ENCODE data around the gene CAPN11. TPM values are rescaled to one million over a fixed set of nuclear protein-coding genes. Genes with fewer than 3 reads are reported as not detected.
"Not testable (repeated sequence)": the region's sequence is repeated elsewhere in the genome, so short reads cannot be mapped to it uniquely, and the experiment has no call there.

CAPN11 gene
- total RNA-seq, 2 experiments from 2014 or later = not detected

GRCh38 chr6:44193307-44193910, 34.8 kb downstream of the CAPN11 start:
- H3K4me3 ChIP-seq (ENCODE audit: low read depth, low read length, poor library complexity, severe bottlenecking) = no peak overlapping the region
- no peaks in the 10 kb centered on the region for H3K9me3 ChIP-seq (ENCODE audit: low read length)
- no peaks in the 10 kb centered on the region for H3K36me3 ChIP-seq (ENCODE audit: insufficient read depth, low read length)
- no peaks in the 10 kb centered on the region for H3K4me1 ChIP-seq (ENCODE audit: insufficient read depth, low read length, poor library complexity, severe bottlenecking)
- H3K4me2 ChIP-seq (ENCODE audit: low read length) = no peak overlapping the region
- H3K27ac ChIP-seq (ENCODE audit: low read depth, low read length, poor library complexity, severe bottlenecking) = no peak overlapping the region
- H3K9me2 ChIP-seq (ENCODE audit: insufficient read depth, low read length) = no peaks in the 10 kb centered on the region
- H4K20me1 ChIP-seq (ENCODE audit: insufficient read depth, low read length) = no peaks in the 10 kb centered on the region
- H3K79me2 ChIP-seq (ENCODE audit: insufficient read depth, low read depth, low read length) = no peaks in the 10 kb centered on the region
- H2AFZ ChIP-seq (ENCODE audit: low read length) = no peak overlapping the region
- no TSS peak for BruUV-seq (replicated peaks)
- no peak for DNase-seq (ENCODE audit: low spot score)
- intact Hi-C loops (cut with micrococcal nuclease; ENCODE audit: unreplicated experiment) = no loop called here
- ChIA-PET POLR2A (interaction anchor here (0.6 kb wide), 1 partner anchor 1161 kb away, joined by 3 read pairs; no protein-coding TSS in a partner anchor), CTCF (ENCODE audit: unreplicated experiment) (interaction anchor here (1.3 kb wide), 1 partner anchor 31 kb away, joined by 3 read pairs; no protein-coding TSS in a partner anchor)
- TF ChIP-seq, protein P1, sequence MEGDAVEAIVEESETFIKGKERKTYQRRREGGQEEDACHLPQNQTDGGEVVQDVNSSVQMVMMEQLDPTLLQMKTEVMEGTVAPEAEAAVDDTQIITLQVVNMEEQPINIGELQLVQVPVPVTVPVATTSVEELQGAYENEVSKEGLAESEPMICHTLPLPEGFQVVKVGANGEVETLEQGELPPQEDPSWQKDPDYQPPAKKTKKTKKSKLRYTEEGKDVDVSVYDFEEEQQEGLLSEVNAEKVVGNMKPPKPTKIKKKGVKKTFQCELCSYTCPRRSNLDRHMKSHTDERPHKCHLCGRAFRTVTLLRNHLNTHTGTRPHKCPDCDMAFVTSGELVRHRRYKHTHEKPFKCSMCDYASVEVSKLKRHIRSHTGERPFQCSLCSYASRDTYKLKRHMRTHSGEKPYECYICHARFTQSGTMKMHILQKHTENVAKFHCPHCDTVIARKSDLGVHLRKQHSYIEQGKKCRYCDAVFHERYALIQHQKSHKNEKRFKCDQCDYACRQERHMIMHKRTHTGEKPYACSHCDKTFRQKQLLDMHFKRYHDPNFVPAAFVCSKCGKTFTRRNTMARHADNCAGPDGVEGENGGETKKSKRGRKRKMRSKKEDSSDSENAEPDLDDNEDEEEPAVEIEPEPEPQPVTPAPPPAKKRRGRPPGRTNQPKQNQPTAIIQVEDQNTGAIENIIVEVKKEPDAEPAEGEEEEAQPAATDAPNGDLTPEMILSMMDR (conservative IDR thresholded peaks at IDR 0.05; ENCODE audit: low read length) = no peak
- no peak for TF ChIP-seq EZH2phosphoT487 (IDR thresholded peaks at IDR 0.05; ENCODE audit: borderline replicate concordance, low read depth, low read length)

- Histone ChIP-seq H2AFZ (ENCODE audit: low read length) (no peak overlapping the region), H3K36me3 (ENCODE audit: insufficient read depth, low read length) (no peaks in the 10 kb centered on the region), H3K9me2 (ENCODE audit: insufficient read depth, low read length) (no peaks in the 10 kb centered on the region), H3K4me1 (ENCODE audit: insufficient read depth, low read length, poor library complexity, severe bottlenecking) (no peaks in the 10 kb centered on the region), H3K4me2 (ENCODE audit: low read length) (no peak overlapping the region), H4K20me1 (ENCODE audit: insufficient read depth, low read length) (no peaks in the 10 kb centered on the region), H3K4me3 (ENCODE audit: low read depth, low read length, poor library complexity, severe bottlenecking) (no peak overlapping the region), H3K27ac (ENCODE audit: low read depth, low read length, poor library complexity, severe bottlenecking) (no peak overlapping the region), H3K79me2 (ENCODE audit: insufficient read depth, low read depth, low read length) (no peaks in the 10 kb centered on the region), H3K9me3 (ENCODE audit: low read length) (no peaks in the 10 kb centered on the region)
- DNase-seq (ENCODE audit: low spot score) = no peak
- ChIA-PET POLR2A (interaction anchor here (0.6 kb wide), 1 partner anchor 57 kb away, joined by 3 read pairs; no protein-coding TSS in a partner anchor), CTCF (ENCODE audit: unreplicated experiment) (no interaction called here)
- no TSS peak for BruUV-seq (replicated peaks)
- TF ChIP-seq, protein P1 (conservative IDR thresholded peaks at IDR 0.05; ENCODE audit: low read length) = no peak
- TF ChIP-seq EZH2phosphoT487 (IDR thresholded peaks at IDR 0.05; ENCODE audit: borderline replicate concordance, low read depth, low read length) = no peak
- intact Hi-C loops (cut with micrococcal nuclease; ENCODE audit: unreplicated experiment) = no loop called here
These were observed 35.7 kb downstream of the CAPN11 start for GRCh38 chr6:44194326-44194725.

- H4K20me1 ChIP-seq (ENCODE audit: insufficient read depth, low read length); H3K4me1 ChIP-seq (ENCODE audit: insufficient read depth, low read length, poor library complexity, severe bottlenecking); BruUV-seq (replicated peaks); DNase-seq (ENCODE audit: low spot score); H3K4me2 ChIP-seq (ENCODE audit: low read length); H3K36me3 ChIP-seq (ENCODE audit: insufficient read depth, low read length); H3K9me3 ChIP-seq (ENCODE audit: low read length); CTCF ChIA-PET (ENCODE audit: unreplicated experiment); H3K4me3 ChIP-seq (ENCODE audit: low read depth, low read length, poor library complexity, severe bottlenecking); H2AFZ ChIP-seq (ENCODE audit: low read length); H3K27ac ChIP-seq (ENCODE audit: low read depth, low read length, poor library complexity, severe bottlenecking); intact Hi-C loops (cut with micrococcal nuclease; ENCODE audit: unreplicated experiment); H3K79me2 ChIP-seq (ENCODE audit: insufficient read depth, low read depth, low read length); H3K9me2 ChIP-seq (ENCODE audit: insufficient read depth, low read length): not testable (repeated sequence)
- POLR2A ChIA-PET = interaction anchor here (0.7 kb wide), 1 partner anchor 15 kb away, joined by 4 read pairs; no protein-coding TSS in a partner anchor
These were observed 37.7 kb downstream of the CAPN11 start for GRCh38 chr6:44196351-44196750.

Data from OCI-LY7 (cell line).